Measurements from ENCODE around the gene TMEM183A.

TMEM183A gene

GRCh38 chr1:203006948-203007871 is at the start of gene TMEM183A:
TMEM183A (plus strand) TSS chr1:203007374; CDS start chr1:203007466, 92 bp downstream.
- TF ChIP-seq GATA1 (IDR thresholded peaks at IDR 0.05; ENCODE audit: low read depth, low read length) (no peak), POLR2A (IDR thresholded peaks at IDR 0.05; ENCODE audit: low read length) (peak; percentile 99)
- DNase-seq, result peak; percentile 99

- no peak for TF ChIP-seq GATA1 (IDR thresholded peaks at IDR 0.05; ENCODE audit: low read depth, low read length)
- peak; percentile 91 for TF ChIP-seq POLR2A (IDR thresholded peaks at IDR 0.05; ENCODE audit: low read length)
- peak; percentile 92 to 94 for DNase-seq
Observed at GRCh38 chr1:202957733-202958543, 49.2 kb upstream of the TMEM183A start, which contains the start of gene ADIPOR1. ADIPOR1 (minus strand) TSS chr1:202958312; CDS start chr1:202951070, 7,242 bp downstream.

GRCh38 chr1:202958544-202959275 is 48.5 kb upstream of the TMEM183A start:
- DNase-seq, result peak in 1 of 2 experiments; percentile 75
- TF ChIP-seq POLR2A (IDR thresholded peaks at IDR 0.05; ENCODE audit: low read length) (no peak), GATA1 (IDR thresholded peaks at IDR 0.05; ENCODE audit: low read depth, low read length) (no peak)

GRCh38 chr1:202959276-202959620 is 47.9 kb upstream of the TMEM183A start:
- TF ChIP-seq POLR2A (IDR thresholded peaks at IDR 0.05; ENCODE audit: low read length) (no peak), GATA1 (IDR thresholded peaks at IDR 0.05; ENCODE audit: low read depth, low read length) (no peak)
- DNase-seq, result peak; percentile 35 to 43

- TF ChIP-seq POLR2A (IDR thresholded peaks at IDR 0.05; ENCODE audit: low read length) (no peak), GATA1 (IDR thresholded peaks at IDR 0.05; ENCODE audit: low read depth, low read length) (no peak)
- DNase-seq, result no peak
Observed at GRCh38 chr1:202961220-202961880, 45.8 kb upstream of the TMEM183A start.

GRCh38 chr1:202964791-202965410 is 42.3 kb upstream of the TMEM183A start:
- TF ChIP-seq GATA1 (IDR thresholded peaks at IDR 0.05; ENCODE audit: low read depth, low read length) (no peak), POLR2A (IDR thresholded peaks at IDR 0.05; ENCODE audit: low read length) (no peak)
- DNase-seq, result no peak

GRCh38 chr1:202965422-202965821 is 41.8 kb upstream of the TMEM183A start:
- peak; percentile 30 to 33 for DNase-seq
- TF ChIP-seq POLR2A (IDR thresholded peaks at IDR 0.05; ENCODE audit: low read length), result no peak
- TF ChIP-seq GATA1 (IDR thresholded peaks at IDR 0.05; ENCODE audit: low read depth, low read length), result no peak

- DNase-seq, result no peak
Observed at GRCh38 chr1:202966006-202966898, 40.9 kb upstream of the TMEM183A start.

GRCh38 chr1:202967684-202968281 is 39.4 kb upstream of the TMEM183A start:
- peak; percentile 60 to 65 for DNase-seq
- TF ChIP-seq POLR2A (IDR thresholded peaks at IDR 0.05; ENCODE audit: low read length), result no peak
- TF ChIP-seq GATA1 (IDR thresholded peaks at IDR 0.05; ENCODE audit: low read depth, low read length), result no peak

More at GRCh38 chr1:202966006-202966898, 40.9 kb upstream of the TMEM183A start:
- TF ChIP-seq GATA1 (IDR thresholded peaks at IDR 0.05; ENCODE audit: low read depth, low read length), result no peak
- TF ChIP-seq POLR2A (IDR thresholded peaks at IDR 0.05; ENCODE audit: low read length), result no peak

GRCh38 chr1:202968351-202968750 is 38.8 kb upstream of the TMEM183A start:
- TF ChIP-seq POLR2A (IDR thresholded peaks at IDR 0.05; ENCODE audit: low read length), result no peak
- TF ChIP-seq GATA1 (IDR thresholded peaks at IDR 0.05; ENCODE audit: low read depth, low read length), result no peak
- DNase-seq, result no peak

GRCh38 chr1:202968895-202969295 is 38.3 kb upstream of the TMEM183A start:
- peak; percentile 87 to 88 for DNase-seq
- TF ChIP-seq GATA1 (IDR thresholded peaks at IDR 0.05; ENCODE audit: low read depth, low read length) (no peak), POLR2A (IDR thresholded peaks at IDR 0.05; ENCODE audit: low read length) (no peak)

All from erythroblast (primary cell).